ENCODE data around the gene SOBP.
"Not testable (repeated sequence)": the region's sequence is repeated elsewhere in the genome, so short reads cannot be mapped to it uniquely, and the experiment has no call there.

Gene SOBP, protein sequence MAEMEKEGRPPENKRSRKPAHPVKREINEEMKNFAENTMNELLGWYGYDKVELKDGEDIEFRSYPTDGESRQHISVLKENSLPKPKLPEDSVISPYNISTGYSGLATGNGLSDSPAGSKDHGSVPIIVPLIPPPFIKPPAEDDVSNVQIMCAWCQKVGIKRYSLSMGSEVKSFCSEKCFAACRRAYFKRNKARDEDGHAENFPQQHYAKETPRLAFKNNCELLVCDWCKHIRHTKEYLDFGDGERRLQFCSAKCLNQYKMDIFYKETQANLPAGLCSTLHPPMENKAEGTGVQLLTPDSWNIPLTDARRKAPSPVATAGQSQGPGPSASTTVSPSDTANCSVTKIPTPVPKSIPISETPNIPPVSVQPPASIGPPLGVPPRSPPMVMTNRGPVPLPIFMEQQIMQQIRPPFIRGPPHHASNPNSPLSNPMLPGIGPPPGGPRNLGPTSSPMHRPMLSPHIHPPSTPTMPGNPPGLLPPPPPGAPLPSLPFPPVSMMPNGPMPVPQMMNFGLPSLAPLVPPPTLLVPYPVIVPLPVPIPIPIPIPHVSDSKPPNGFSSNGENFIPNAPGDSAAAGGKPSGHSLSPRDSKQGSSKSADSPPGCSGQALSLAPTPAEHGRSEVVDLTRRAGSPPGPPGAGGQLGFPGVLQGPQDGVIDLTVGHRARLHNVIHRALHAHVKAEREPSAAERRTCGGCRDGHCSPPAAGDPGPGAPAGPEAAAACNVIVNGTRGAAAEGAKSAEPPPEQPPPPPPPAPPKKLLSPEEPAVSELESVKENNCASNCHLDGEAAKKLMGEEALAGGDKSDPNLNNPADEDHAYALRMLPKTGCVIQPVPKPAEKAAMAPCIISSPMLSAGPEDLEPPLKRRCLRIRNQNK

DNA sequence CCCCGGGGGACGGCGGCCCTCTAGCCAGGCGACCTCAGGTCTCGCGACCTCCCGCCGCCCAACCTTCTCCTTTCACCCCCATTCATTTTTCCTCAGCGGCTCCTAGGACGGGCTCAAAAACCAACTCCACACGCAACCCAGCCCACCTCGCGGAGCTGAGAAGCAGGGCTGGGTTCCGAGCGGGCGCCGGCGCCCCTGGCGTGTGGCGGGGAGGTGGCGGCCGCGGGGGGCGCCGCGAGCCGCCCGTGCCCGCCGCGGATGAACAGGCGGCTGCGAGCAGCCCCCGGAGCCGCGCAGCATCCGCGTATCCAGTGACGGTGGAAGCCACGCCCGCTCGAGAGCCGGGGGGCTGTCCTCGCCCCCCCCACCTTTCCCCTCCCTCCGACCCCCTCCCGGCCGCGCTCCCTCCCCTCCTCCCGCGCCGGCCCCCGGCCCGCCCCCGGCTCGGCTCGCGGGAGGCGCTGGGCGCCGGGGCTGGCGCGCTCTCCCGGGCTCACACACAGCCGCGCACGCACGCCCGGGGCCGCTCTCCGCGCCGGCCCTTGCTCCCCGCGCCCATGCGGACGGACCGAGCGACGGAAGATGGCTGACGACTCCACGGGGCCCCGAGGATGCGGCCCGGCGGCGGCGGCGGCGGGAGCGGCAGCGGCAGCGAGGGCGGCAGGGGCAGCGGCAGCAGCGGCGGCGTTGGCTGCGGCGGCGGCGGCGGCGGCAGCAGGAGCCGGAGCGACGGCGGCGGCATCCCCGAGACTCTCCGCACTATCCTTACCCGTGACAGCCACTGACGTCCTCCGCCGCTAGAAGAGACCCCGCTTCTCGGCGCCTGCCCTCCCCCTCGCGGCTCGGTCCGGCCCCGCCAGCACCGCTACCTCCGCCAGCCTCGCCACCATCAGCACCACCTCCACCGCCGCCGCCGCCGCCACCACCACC lies at the start of gene SOBP:
SOBP (plus strand) TSS at position 482 of the 930 bp plus-strand sequence. CDS start 500 bp downstream, outside the sequence.
- DNase-seq = peak in 57 of 58 donors; percentile 30 to 85 (median 70)

DNA sequence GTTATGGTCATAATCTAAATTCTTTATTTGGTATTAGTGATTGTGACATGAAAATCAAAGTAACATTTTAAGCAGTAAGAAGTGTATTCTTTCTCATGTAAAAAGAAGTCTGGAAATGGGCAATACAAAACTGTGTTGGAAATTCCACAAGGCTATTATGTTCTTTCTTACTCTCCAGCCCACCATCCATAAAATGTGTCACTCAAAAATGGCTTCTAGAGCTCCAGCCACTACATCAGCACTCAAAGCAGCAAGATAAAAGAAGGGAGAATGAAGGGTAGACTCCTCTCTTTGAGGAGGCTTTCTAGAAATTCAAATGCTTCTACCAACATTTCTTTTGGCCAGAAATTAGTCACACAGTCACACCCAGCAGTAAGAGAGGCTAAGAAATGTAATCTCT lies 49.0 kb upstream of the SOBP start:
- no peak for DNase-seq

DNA sequence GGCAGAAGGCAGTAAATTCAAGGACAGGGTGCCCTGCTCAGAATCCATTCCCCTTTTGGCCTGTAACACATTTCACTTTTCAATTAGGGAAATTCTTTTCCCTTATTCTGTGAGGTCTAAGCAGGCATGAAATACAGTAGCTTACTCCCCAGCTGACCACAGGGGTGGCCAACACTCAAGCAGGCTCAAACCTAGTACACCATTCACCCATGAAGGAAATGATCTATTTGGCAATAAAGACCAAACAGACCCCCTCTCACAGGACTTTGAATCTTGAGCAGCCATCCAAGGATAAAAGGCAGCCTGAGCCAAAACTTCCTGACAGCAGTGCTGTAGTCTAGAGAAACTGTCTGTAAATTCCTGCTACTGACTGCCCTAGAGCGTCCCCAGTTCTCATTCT lies 48.2 kb upstream of the SOBP start:
- DNase-seq = no peak

DNA sequence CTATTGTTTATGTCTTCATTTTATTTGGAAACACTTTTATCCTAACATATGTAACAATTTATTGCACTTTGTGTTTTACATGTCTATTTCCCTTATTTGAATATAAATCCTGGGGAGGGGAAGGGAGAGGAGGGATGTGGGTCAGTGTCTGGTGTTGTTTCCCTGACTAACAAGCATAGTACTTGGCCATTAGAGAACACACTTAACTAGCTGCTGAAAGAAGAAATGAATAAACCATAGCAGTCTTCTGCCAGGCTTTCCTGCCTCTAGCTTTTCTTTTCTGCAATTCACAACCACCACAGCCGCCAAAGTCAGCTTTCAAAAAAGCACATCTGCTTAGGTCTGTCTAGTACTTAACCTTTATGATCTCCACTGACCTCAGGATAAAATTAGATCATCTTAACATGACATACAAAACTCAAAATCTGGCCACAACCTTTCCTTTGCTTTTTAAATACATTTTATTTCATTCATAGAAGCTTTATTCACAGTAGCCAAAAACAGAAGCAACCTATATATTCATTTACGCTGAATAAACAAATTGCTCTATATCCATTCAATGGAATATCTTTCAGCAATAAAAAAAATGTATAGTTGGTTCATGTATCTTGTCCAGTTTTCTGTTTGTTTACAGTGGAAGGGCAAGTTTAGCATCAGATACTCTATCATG lies 46.8 kb upstream of the SOBP start:
- DNase-seq = no peak

DNA sequence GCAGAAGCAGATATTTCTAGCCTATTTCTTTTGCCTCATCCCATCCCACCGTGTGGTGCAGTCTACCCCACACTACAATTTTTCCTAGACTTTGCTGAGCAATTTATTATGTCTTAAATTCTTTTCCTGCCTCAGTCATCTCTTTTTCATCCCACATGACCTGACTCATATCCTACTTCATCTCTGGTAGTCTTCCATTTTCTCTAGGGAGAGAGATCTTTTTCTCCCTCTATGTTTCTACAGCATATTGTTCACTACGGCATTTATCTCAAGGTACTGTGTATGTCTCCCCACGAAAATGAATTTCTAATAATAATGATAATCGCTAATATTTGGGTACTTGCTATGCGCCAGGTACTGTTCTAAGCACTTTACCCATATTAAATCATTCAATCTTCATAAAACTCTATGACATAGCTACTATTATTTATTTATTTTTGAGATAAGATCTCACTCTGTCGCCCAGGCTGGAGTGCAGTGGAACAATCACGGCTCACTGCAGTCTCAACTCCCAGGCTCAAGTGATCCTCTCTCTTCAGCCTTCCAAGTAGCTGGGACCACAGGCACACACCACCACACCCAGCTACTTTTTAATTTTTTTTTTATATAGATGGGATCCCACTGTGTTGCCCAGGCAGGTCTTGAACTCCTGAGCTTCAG lies 46.2 kb upstream of the SOBP start:
- DNase-seq = no peak

DNA sequence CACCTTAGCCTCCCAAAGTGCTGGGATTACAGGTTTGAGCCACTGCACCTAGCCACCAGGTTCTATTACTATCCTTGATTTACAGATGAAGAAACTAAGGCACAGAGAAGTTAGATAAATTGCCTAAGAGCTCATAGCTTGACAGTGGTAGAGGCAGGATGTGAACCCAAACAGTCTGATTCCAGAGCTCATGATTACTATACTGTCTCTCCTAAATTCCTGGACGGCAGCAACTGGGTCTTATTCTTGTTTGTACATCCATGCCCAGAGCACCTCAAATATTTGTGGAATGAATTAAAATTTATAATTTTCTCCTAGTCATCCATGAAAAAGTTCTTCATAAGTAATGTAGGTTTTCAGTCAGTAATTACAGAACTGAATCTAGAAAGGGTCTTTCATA lies 45.6 kb upstream of the SOBP start:
- DNase-seq = no peak

DNA sequence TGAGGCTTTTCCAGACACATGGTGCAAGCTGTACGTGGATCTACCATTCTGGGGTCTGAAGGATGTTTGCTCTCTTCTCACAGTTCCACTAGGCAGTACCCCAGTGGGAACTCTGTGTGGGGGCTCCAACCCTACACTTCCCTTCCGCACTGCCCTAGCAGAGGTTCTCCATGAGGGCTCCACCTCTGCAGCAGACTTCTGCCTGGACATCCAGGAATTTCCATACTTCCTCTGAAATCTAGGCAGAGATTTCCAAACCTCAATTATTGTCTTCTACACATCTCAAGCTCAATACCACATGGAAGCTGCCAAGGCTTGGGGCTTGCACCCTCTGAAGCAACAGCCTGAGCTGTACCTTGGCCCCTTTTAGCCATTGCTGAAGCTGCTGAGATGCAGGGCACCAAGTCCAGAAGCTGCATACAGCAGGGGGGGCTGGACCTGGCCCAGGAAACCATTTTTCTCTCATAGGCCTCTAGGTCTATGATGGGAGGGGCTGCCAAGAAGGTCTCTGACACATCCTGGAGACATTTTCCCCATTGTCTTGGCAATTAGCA lies 42.2 kb upstream of the SOBP start:
- DNase-seq = no peak

DNA sequence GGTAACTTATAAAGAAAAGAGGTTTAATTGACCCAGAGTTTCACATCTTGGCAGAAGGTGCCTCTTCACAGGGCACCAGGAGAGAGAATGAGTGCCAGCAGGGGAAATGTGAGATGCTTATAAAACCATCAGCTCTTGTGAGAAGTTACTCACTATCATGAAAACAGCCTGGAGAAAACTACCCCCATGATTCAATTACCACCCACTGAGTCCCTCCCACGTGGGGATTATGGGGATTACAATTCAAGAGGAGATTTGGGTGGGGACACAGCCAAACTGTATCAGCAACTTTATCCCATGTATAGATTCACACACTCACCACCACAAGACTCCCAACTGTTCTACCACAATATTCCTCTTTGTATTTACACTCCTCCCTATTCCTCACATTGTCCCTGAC lies 41.1 kb upstream of the SOBP start:
- DNase-seq = no peak

DNA sequence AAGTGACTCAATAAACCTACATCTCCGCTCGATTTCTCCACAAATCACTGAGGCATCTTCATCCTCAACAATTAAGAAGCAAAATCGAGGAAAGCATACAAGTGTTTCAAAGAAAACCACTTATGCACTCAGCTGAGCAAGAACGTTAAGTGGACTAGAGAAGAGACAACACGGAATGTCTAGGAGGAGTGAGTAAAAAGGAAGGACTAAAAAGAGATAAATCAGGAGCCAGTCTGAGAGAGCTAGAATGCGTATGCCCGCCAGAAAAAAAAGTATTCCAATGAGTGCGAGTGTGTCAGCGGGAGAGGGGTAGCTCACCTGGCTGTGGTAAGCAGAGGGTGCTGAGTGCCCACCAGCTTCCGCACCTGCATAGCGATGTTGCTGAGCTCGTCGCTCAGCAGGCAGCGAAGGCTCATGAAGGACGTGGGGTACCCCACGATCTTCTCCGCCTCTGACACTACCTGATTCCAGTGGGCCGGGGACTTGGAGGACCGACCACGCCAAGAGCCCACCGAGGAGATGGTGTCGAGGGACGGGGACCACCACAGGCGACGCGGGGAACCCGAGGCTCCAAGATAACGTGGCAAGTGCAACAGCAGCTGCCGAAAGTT lies 31.1 kb upstream of the SOBP start:
- peak in 20 of 58 donors; percentile 16 to 71 (median 40) for DNase-seq

DNA sequence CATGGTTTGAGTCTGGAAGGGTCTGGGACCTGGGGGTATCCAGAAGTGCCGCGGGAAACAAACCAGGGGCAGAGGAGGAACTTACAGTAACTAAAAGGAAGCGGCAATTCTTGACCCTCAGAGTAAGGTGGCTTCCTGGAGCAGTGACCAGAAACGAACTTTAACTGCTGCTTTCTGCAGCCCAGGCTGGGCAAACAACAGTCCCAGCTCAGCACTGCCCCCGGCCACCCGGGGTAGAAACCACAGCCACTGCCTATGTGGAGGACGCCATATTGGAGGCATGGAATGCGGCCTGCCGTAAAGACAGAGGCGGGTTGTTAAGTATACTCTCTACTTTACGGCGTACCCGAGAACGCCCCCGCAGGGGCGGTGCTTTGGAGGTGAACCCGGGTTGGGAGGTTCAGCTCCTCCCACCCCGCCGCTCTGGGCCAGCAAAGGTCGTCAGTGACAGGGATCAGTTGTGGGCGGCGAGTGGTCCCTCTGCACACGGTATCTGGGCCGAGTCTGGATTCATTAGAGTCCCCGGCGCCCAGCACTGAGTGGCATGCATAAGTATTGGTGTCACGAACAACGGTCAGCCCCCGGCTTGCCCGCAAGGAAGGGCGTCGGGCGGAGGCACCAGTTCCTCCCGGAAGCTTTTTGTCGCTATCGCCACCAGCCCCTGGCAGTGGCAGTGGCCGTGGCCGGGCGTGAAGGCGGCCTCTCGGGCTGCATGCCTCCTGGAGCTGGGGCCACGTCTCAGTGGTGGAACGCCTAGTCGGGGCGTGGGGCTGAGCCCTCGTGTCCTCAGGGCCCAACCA lies 30.4 kb upstream of the SOBP start, which contains the start of gene PDSS2:
PDSS2 (minus strand) TSS at position 282 of the 800 bp plus-strand sequence; CDS start at position 3, 279 bp downstream.
- peak; percentile 71 to 99 (median 95) for DNase-seq

DNA sequence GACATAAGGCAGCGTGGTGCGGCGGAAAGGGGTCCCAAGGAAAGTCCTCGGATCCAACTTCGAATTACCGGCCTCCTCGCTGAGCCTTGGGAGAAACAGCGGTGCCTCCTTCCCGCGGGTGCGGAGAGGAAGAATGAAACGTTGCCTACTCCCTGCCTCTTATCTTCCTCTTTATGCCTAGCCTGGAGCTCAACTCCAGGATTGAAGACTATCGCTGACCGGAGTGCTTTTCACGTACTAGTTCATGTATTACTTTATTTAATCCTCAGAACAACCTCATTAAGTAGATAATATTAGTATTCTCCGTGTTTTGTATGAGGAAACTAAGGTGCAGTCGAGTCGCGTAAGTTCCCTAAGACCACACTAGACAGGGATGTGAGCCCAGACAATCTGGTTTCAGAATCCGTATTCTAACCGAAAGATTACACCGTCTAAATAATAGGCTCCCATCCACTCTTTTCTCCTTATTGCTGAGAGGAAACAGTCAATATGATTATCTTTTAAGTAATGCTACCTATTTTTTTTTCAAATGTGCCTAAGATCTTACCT lies 29.8 kb upstream of the SOBP start:
- DNase-seq = peak in 4 of 58 donors; percentile 35 to 54 (median 46)

DNA sequence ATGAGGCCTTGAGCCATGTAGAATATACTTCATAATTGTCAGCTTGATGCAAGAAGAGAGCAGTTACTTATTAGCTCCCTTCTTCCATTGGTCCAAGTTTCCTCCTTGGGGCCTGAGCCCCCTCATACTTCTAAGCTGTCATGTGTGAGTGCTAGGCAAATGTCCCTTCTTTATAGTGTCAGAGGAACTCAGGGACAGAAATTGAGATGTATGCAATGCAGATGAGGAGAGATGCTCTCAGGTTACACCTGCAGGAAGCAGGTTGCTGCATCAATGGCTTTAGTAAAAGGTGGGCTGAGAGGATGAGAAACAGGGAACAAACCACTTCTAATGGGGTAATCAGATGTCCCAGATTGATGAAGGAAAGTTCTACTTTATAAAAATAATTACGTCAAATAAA lies 23.9 kb upstream of the SOBP start:
- DNase-seq = no peak

DNA sequence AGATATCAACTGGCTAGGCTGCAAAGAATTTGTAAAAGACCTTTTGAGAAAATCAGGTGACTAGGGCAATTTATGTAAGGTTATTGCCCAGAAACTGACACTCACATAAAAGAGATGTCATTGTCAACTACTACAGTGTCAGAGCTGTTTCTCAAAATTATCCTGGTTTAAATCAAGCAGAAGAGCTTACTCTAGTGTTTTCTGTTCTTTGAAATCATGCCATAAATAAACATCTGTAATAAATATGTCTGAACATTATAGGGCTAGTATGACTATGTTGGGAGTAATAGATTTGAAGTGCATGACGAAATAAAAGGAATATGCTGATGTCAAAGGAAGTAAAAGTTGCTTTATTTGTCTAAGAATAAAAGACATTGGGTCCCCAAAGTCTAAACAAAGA lies 19.6 kb upstream of the SOBP start:
- DNase-seq = no peak

DNA sequence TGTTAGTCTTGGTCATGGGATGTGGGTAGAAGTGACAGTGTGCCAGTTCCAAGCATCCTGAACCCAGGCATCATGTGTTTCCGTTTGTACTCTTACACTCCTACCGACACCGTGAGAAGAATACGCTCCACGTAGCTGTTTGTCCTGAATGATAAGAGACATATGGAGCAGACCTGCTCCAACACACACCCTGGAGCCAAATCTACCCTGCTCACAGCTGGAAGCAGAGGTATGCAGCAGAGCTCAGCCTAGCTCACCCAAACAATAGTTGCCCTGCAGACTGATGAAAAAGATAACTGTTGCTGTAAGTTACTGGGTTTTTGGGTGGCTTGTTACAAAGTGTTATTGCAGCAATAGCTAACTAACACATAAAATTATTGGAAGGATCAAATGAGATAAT lies 16.3 kb upstream of the SOBP start:
- no peak for DNase-seq

DNA sequence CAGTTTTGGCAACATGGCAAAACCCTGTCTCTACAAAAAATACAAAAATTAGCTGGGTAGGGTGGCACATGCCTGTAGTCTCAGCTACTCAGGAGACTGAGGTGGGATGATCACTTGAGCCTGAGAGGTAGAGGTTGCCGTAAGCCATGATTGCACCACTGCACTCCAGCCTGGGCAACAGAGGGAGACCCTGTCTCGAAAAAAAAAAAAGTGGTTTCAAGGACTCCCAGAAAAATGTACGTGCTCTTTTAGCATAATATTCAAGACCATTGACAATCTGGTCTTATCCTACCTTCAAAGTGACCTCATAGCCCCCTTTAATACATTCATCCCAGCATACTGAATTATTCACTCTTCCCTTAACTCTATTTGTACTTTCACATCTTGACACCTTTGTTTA lies 14.6 kb upstream of the SOBP start:
- DNase-seq = not testable (repeated sequence)

DNA sequence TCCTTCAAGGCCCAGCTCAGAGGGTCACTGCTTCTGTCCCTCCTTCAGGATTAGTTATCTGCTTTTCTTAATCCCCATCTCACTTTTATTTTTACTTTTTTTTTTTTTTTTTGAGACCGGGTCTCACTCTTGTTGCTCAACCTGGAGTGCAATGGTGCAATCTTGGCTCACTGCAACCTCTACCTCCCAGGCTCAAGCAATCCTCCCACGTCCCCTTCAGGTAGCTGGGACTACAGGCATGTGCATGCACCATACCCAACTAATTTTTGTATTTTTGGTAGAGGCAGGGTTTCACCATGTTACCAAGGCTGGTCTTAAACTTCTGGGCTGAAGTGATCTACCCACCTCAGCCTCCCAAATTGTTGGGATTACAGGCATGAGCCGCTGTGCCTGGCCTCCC lies 14.1 kb upstream of the SOBP start:
- DNase-seq = not testable (repeated sequence)

DNA sequence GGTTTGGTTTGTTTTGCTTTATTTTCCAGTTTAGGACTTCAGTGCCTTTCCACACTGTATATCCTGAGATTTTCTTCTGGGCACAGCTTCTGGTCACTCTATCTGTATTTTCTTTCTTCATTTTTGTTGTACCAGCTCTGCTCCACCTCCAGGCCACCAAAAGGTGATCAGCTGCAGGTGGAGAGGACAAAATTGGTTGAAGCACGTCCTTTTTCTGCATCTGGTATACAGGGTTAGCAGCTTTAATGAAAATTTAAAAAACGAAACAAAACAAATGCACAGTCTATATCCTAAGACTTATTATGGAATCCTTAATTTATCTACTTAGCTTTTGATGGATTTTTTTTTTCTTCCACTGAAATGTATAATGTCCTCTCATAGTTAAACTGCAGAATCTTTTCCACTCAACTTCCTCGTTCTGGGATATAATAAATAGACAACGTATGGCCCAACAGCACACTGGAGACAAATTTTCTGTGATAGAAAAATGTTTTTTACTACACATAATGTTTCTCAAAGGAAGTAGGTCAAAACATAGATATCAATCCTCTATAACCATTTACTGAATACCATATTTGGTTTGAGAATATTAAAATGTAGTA lies 10.7 kb upstream of the SOBP start:
- no peak for DNase-seq

DNA sequence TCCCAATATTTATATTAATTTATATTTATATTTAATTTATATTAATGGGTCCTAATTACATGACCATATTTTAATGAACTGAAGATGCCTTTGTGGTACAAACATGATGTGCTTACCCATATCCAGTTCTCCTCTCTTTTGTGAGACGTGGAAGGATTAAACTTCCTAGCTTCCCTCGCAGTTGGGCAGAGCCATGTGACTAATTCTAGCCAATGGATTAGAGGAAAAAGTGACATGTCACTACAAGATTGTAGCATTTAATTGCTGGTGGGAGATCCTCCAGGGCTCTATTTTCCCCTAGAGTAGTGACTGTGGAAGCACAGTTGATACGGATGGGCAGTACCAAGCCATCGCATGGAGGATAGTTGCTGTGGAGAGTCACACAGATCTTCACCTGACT lies 4.8 kb upstream of the SOBP start:
- DNase-seq = no peak
